ENCODE results near the gene SCN1B.
"Not testable (repeated sequence)": the region's sequence is repeated elsewhere in the genome, so short reads cannot be mapped to it uniquely, and the experiment has no call there.

The SCN1B gene

DNA sequence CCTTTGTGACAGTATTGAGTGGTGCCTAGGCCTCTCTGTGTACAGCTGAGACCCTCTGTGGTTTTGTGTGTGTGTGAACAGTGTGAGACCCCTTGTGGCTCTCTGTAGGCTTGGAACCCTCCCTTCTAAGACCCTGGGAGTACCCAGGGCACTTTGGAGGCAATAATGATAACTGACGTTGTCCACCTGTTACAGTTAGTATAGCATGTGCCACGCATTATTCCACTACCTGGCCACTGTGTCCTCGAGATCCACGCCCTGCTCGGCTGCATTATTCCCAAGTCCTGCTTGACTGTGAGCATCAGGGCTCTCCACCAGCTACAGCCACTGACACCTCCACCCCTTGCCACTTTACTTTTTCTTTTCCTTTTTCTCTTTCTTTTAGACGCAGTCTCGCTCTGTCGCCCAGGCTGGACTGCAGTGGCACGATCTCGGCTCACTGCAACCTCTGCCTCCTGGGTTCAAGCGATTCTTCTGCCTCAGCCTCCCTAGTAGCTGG is 28.2 kb upstream of the SCN1B start:
- DNase-seq = no peak

DNA sequence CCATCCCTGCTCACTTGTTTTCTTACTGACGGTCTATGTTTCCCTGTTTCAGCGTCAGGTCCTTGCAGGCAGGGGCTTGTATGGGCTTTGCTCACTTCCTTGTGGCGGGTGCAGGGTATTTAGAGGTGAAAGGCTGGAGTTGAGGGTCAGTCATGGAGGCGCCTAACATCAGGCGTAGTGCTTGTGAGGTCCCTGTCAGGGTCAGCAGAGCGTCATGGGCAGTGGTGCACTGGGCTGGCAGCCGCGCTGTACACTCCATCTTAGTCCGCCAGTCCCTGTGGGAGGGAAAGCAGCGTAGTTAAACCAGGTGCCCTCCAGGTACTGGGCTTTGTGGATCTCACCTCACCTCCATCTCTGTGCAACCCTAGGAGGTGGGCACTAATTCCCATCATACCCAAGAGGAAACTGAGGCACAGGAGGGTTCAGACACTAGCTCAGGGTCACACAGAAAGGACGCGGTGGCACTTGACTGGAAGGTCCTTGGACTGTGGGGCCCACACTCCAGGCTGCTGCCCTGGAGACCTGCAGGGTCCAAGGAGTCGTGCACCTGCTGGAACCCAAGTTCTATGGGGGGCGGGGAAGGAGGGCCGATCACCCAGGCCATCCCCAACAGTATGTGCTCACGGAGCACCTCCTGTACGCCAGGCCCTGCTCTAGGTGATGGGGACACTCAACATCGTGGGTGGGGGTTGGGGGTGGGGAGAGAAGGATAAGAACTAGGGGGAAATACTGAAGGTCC is 25.6 kb upstream of the SCN1B start:
- DNase-seq = no peak

DNA sequence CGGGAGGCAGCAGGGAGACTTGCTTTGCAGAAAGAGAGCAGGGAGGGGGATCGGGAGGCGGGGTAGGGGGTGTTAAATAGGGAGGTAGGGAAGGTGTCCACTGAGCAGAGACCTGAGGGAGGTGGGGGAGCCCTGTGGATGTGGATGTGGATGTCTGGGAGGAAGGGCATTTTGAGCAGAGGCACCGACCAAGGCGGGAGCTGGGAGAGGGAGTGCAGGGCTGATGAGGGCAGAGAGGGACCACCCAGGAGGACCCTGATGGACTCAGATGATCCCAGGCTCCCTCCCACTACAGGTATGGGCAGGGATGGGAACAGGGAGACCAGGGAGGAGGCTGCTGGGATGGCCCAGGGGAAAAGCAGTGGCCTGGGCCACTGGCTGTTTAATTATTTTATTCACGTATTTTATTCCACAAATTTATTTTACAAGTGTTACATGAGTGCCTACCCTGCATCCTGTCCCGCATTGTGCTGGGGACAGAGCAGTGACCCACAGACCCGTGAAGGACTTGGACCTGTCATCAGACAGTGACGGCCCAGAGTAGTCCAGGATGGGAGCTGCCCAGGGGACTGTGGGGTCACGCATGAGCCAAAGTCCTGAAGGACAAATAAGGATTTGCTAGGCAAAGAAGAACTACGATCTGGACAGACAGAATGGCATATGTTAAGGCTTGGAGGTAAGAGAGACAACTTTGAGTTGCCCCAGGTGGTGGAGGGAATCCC is 24.9 kb upstream of the SCN1B start:
- DNase-seq = no peak

DNA sequence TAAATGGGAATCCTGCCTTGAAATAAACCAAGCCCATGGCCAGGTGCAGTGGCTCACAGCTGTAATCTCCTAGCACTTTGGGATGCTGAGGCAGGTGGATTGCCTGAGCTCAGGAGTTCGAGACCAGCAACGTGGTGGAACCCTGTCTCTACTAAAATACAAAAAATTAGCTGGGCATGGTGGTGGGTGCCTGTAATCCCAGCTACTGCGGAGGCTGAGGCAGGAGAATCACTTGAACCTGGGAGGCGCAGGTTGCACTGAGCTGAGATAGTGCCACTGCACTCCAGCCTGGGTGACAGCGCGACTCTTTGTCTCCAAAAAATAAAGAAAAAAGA is 24.3 kb upstream of the SCN1B start:
- DNase-seq = not testable (repeated sequence)

DNA sequence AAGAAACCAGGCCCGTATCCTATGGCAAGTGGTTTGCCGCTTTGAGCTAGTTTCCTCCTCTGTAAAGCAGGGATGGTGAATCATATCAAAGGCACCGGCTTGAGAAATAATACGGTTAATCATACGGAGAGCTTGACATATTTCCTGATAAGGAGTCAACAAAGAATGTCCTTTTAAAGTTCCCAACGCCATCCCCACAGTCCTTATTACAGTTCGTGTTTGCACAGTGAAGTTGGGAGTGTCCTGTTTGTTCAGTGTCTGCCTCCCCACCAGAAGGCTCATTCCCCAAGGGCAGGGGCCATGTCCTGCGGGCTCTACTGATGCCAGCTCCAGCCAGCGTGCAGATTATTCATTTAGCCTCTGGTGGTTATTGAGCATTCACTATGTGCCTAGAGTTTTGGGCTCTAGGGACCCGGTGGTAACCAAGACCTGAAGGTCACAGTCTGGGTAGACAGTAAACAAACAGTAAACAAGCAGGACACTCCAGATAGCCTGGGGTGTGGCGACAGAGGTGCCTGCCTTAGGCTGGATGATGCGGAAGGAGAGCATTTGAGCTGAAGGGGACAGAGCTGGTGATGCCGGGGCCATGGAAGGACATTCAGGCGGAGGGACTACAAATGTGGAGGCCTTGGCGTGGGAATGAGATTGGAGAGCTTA is 23.8 kb upstream of the SCN1B start:
- DNase-seq = no peak

DNA sequence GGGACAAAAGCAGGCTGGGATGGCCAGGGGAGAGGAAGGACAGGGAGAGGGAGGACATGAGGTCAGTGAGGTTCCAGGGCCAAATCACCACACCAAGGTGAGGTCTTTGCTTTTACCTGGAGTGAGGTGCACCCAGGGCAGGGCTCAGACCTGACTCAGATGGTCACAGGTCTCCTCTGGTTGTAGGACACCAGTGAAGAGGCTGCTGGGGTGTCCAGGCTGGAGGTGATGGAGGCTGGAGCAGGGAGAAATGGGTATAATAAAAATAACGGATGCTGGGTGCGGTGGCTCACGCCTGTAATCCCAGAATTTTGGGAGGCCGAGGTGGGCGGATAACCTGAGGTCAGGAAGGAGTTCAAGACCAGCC is 23.3 kb upstream of the SCN1B start:
- no peak for DNase-seq

DNA sequence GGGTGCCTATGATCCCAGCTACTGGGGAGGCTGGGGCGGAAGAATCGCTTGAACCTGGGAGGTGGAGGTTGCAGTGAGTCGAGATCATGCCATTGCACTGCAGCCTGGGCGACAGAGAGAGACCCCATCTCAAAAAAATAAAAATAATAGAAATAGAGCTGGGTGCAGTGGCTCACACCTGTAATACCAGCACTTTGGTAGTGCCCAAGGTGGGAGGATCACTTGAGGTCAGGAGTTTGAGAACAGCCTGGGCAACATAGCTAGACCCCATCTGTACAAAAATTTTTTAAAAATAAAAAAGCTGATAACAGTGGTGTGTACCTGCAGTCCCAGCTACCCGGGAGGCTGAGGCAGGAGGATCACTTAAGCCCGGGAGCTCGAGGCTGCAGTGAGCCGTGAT is 22.8 kb upstream of the SCN1B start:
- DNase-seq = not testable (repeated sequence)

DNA sequence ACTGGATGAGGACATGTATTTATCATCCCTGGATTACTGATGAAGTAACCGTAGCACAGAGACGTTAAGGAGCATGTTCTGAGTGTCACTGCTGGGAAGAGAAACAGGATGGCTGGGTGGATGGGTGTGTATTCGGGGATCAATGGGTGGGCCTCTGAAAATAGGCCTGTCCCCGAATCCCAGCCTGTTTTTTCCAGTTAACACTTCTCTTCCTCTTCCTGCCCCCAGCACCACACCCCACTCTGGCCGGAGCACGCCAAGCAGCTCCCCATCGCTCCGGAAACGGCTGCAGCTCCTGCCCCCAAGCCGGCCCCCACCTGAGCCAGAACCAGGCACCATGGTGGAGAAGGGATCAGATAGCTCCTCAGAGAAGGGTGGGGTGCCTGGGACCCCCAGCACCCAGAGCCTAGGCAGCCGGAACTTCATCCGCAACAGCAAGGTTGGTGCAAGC is 21.4 kb upstream of the SCN1B start:
- no peak for DNase-seq

DNA sequence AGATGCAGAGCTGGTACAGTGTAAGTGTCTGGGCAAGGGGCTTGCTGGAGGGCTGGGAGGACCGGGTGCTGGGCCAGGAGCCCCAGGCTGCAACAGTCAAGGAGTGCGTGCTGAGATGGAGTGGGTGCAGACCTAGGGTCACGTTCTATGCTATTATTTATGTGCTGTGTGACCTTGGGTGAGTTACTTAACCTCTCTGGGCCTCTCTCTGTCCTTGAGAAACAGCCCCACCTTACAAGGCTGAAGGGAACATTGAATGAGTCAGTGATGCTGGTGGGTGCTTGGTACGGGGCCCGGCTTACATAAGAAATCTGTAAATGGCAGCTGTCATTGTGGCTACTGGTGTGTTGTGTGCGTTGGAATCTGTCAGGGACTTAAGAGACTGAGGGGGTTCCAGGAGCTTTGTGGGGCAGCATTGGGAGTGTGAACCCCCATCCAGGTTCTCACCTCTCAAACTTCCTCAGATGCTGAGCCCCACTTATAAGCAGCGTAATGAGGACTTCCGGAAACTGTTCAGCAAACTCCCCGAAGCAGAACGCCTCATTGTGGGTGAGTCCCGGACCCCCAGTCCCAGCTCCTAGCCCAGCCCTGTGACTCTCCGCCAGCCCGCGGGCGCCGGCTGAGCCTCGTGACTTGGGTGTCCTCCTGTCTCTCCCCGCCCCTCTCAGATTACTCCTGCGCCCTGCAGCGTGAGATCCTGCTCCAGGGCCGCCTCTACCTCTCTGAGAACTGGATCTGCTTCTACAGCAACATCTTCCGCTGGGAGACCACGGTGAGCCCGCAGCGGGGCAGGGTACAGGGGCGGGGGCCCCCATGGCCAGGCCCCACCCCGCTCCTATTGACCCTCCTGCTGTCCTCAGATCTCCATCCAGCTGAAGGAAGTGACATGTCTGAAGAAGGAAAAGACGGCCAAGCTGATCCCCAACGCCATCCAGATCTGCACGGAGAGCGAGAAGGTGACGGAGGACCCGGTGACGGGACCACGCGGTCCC is 20.6 kb upstream of the SCN1B start:
- DNase-seq = no peak

DNA sequence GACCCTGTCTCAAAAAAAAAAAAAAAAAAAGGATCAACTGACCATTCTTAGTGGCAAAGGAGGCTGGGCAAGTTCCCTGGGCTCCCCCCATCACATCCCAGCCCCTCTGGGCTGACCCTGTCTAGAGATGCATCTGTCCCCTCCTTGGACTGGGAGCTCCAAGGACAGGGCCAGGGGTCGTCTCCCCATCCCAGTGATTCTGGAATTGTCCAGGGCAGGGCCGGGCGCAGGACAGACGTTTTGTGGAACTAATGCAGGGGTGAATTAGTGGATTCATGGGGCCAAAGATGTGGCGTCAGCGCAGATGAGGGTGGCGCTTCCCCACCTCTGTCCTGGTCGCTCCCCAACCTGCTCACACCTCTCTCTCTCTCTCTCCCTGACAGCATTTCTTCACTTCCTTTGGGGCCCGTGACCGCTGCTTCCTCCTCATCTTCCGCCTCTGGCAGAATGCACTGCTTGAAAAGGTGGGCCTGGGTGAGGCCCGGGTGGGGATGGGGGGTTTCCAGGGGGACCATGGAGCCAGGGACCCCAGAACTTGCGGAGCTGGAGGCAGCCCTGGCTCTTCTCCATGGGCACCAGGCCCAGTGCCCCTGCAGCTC is 19.1 kb upstream of the SCN1B start:
- no peak for DNase-seq

DNA sequence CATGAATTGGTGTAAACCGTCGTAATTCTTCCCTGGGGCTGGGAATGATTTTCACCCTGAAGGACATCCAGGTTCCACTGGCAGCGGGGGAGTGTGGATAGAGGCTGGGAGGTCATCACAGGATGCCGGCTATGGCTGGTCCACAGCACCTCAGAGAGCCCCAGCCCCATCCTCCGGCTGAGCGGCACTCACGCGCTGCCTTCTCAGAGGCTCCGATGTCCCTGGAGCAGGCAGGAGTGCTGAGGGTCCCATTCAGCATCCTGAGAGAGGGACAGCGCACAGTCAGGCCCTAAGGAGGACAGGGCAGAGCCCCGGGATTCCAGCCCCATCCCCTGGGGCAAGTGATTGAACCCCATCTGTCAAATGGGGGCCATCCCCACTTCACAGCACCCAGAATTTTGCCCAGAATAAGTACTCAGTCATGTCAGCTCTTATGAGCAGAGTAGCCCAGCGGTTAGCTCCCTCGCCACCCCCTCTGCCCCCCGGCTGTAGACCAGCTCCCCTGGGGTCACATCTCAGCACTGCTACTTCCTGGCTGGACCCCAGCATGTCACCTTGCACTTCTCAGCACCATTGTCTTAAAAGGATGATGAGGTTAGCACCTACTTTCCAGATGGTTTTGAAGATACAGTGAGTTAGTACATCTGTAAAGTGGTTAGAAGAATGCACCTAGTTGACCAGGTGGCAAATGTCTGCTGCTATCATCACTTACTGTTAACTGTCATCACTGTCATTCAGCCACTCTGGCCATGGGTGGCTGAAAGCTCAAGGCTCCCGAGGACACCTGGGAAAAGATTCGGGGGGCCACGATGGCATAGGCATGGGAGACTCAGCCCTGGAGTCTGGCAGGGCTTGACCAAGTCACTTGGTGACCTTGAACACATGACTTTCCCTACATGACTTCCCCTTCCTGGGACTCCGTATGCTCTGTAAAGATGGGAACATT is 18.3 kb upstream of the SCN1B start:
- DNase-seq = no peak

DNA sequence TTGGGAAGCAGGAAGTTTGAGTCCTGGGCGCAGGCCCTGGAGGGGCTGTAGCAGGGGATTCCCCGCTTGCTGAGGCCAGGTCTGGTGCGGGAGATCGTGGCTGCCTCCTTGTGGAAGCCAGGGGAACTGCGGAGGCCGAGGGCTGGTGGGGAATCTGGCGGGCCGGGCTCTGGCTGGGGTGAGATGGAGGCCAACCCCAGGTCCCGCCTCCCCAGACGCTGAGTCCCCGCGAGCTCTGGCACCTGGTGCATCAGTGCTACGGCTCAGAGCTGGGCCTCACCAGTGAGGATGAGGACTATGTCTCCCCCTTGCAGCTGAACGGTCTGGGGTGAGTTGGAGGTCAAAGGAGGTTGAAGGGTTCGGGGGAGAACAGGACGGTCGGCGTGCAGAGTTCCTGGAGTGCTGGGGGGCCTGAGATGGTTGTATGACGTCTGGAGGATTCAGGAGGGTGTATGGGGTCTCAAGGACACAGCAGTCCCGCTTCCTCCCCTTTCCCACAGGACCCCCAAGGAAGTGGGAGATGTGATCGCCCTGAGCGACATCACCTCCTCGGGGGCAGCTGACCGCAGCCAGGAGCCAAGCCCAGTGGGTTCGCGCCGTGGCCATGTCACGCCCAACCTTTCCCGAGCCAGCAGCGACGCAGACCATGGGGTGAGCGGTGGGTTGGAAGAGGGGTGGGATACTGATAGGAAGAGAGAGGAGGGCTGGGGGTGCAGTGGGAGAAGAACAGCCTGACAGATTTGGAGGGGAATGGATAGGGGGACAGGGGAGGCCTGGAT is 17.0 kb upstream of the SCN1B start:
- DNase-seq = peak; percentile 84

DNA sequence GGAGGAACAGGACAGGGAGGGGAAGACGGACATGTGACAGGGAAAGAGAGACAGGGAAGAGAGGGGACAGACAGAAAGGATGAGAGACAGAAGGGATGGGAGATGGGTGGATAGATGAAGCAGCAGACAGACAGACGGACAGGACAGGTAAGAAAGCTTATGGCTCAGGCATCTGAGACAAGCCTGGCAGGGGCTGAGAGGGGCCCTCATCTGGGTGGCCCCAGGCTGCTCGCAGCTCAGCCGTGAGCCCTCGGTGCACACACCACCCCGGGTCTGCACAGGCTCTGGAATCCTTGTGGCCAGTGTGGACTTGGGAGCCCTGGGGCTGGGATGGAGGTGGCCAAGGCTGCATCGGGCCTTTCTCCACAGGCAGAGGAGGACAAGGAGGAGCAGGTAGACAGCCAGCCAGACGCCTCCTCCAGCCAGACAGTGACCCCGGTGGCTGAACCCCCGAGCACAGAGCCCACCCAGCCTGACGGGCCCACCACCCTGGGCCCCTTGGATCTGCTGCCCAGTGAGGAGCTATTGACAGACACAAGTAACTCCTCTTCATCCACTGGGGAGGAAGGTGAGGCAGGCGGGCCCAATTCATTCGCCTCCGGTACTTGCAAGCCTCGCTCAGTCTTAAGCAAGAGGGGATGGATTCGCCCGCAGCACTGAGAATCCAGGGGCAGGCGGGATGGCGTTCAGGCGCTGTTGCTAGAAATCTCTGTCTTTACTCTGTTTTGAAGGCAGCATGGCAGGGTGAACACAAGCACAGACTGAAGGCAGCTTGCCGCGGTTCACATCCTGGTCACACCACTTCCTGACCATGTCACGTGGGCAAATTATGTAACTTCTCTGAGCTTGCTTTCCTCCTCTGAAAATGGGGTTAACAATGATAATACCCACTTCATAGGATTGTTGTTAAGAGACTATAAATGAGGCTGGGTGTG is 16.2 kb upstream of the SCN1B start:
- no peak for DNase-seq

DNA sequence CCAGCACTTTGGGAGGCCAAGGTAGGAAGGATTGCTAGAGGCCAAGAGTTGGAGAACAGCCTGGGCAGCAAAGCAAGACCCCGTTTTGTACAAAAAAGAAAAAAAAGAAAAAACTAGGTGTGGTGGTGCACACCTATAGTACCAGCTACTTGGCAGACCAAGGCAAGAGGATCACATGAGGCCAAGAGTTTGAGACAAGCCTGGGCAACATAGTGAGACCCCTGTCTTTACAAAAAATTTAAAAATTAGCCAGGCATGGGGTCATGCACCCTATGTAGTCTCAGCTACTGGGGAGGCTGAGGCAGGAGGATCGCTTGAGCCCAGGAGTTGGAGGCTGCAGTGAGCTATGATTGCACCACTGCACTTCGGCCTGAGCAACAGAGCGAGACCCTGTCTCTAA is 15.5 kb upstream of the SCN1B start:
- DNase-seq = not testable (repeated sequence)

DNA sequence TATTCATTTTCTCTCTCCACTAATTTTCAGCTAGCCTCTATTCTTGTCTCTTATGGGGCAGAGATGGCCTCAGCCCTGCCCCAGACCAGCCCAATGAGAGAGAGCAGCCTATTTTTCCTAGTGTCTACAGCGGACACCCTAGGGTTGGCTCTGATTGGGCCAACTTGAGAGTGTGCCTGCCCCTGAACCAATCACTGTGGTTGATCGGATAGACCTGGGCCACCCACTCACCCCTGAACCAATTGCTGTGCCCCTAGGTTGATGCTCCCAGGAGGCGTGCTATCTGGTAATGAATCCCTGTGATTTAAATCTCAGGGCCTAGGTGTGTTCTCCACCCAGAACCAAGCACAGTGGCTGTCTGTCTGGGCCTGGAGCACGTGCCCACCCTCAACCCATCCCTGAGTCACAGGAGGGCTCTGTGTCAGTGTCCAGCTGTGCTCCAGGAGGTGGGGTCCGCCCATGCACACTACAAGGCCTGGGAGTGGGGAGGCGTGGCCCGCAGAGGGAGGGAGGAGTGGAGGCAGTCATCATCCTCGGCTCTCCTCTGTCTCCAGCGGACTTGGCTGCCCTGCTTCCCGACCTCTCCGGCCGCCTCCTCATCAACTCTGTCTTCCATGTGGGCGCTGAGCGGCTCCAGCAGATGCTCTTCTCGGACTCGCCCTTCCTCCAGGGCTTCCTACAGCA is 14.9 kb upstream of the SCN1B start:
- DNase-seq = no peak

DNA sequence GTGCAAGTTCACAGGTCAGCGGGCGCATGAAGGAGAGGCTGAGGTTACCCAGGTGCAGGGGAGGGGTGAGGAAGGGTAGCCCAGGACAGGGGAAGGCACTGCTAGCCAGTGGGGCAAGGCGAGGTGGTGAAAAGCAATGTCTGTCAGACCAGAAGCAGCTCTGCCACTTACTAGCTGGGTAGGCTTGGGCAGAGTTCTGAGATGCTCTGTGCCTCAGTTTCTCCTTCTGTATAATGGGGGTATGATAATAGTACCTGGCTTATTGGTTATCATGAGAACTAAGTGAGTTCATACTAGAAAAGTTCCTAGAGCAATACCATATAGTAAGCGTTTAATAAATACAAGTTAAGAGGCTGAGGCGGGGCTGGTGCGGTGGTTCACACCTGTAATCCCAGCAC is 14.3 kb upstream of the SCN1B start:
- DNase-seq = no peak

DNA sequence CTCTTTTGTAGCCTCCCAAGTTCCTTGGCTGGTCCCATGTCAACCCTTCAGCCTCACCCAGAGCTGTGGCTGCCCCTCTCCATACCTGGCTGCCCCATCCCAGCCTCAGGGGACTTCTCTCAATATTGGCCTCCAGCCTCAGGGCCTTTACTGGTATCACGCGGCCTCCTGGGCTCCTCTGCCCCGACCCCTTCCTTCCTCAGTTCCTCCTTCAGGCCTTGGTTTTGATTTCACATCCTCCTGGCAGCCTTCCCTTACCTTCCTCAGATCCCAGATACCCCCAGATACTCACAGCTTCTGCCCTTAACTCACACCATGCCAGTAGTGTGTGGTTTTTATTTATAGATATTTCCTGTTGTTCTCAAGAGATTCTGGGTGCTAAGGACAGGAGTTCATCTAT is 12.8 kb upstream of the SCN1B start:
- no peak for DNase-seq

DNA sequence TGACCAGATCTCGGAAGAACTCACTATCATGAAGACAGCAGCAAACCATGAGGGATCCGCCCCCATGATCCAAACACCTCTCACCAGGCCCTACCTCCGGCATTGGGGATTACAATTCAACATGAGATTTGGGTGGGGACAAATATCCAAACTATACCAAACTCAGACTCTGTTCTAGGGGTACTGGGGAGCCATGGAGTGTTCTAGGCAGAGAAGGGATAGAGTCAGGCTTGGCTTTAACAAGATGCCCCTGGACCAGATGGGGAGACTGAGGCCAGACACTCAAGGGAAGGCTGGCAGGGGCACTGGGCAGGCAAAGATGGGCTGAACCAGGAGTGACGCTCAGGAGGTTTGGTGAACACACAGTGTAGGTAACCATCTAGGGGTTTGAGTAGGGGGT is 11.9 kb upstream of the SCN1B start:
- DNase-seq = no peak

DNA sequence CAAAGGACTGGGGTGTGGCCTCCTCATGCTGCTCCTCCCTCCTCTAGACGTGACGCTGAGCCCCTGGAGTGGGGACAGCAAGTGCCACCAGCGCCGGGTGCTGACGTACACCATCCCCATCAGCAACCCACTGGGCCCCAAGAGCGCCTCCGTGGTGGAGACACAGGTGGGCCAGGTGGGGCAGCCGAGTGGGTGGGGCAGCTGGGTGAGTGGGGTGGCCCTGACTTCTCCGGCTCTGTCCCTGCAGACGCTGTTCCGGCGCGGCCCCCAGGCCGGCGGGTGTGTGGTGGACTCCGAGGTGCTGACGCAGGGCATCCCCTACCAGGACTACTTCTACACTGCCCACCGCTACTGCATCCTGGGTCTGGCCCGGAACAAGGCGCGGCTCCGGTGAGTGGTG is 11.1 kb upstream of the SCN1B start:
- no peak for DNase-seq

Data from femur (tissue), 1 donor.